H1 (cell line): ENCODE measurements around the gene IMPDH1. TPM values are rescaled to one million over a fixed set of nuclear protein-coding genes. Genes with fewer than 3 reads are reported as not detected.
A peak's percentile ranks its signal among the peaks of the same experiment; 100 is the strongest.

ENCODE experiments used
- CREB1 ChIP-seq: IDR thresholded peaks from 2 replicates; pipeline ENCODE4 v1.6.1; 2012; ENCODE audit warnings: inconsistent platforms
- CTCF ChIP-seq, 3 experiments: IDR thresholded peaks; 1 replicate in 2 of 3; 2 replicates in 1 of 3; pipeline versions ENCODE4 v1.5.1 to v1.6.1; 2011; ENCODE audit warnings: low read length in 3 of 3, mild to moderate bottlenecking in 3 of 3, inconsistent platforms in 2 of 3, low read depth in 1 of 3, moderate library complexity in 1 of 3; ENCODE audit not compliant: insufficient read depth in 1 of 3; ENCODE audit errors: control extremely low read depth in 1 of 3
- GTF2F1 ChIP-seq: IDR thresholded peaks from 2 replicates; pipeline ENCODE4 v1.6.1; 2012; ENCODE audit warnings: low read depth, low read length, improper control_type of control experiment, borderline replicate concordance
- POLR2AphosphoS5 ChIP-seq: IDR thresholded peaks from 2 replicates; pipeline ENCODE4 v1.6.1; 2011; ENCODE audit warnings: low read depth, low read length
- RFX5 ChIP-seq: IDR thresholded peaks from 2 replicates; pipeline ENCODE4 v1.6.1; 2011; ENCODE audit warnings: low read depth, low read length, improper control_type of control experiment, borderline replicate concordance
- SP1 ChIP-seq: IDR thresholded peaks from 2 replicates; pipeline ENCODE4 v1.6.1; 2011; ENCODE audit warnings: low read depth, low read length
- TAF1 ChIP-seq: IDR thresholded peaks from 2 replicates; pipeline ENCODE4 v1.6.1; 2011; ENCODE audit warnings: mild to moderate bottlenecking, low read depth, low read length
- TCF12 ChIP-seq: IDR thresholded peaks from 2 replicates; pipeline ENCODE4 v1.6.1; 2011; ENCODE audit warnings: low read depth, mild to moderate bottlenecking, low read length
- YY1 ChIP-seq: IDR thresholded peaks from 2 replicates; pipeline ENCODE4 v1.6.1; 2011; ENCODE audit warnings: low read depth, mild to moderate bottlenecking, low read length
- polyA plus RNA-seq, 7 experiments: library from polyadenylated mRNA; depleted of rRNA in 3 of 7; stranded (reverse) in 5 of 7; unstranded in 2 of 7; fragments of >200 nt in 5 of 7; fragments of 200-250 nt in 2 of 7; gene quantifications; 1 replicate in 5 of 7; 2 replicates in 1 of 7; 4 replicates in 1 of 7; pipeline versions ENCODE4 v1.2.1 to v1.2.3, GENCODE V29; 2011 to 2013; ENCODE audit warnings: missing spikeins in 2 of 7, mixed read lengths in 2 of 7
- total RNA-seq: library from RNA; stranded (reverse); fragmentation: NEBNext Ultra II Directional; extraction: Animal tissue kit (Norgen Biotek cat#: 25700); gene quantifications from 2 replicates; pipeline ENCODE4 v1.2.1, GENCODE V29; 2021
- TF ChIP-seq, protein P1 (sequence below): IDR thresholded peaks from 2 replicates; pipeline ENCODE4 v1.6.1; 2012; ENCODE audit warnings: inconsistent platforms

IMPDH1 gene
- total and polyA plus RNA-seq, 2 of the 8 experiments (the other 6 are each of a cell fraction or from before 2014, with no cell fraction given): 45.8 TPM

GRCh38 chr7:128352153-128352537, 57.6 kb downstream of the IMPDH1 start (continued):
- TF ChIP-seq SP1 (no peak), YY1 (0 out of 2 replicates have a peak, but pooled peaks have one; percentile 32), CREB1 (peak; percentile 62; the same call in 1 of the 2 replicates), CTCF (IDR thresholded peaks at IDR 0.05; ENCODE audit: control extremely low read depth in 1 of 3, insufficient read depth in 1 of 3, low read depth in 1 of 3, low read length in 3 of 3) (peak; percentile 88 to 97 (median 90)), GTF2F1 (peak; percentile 83; the same call in 1 of the 2 replicates), POLR2AphosphoS5 (no peak), TCF12 (peak; percentile 86; the same call in 1 of the 2 replicates), TAF1 (no peak), RFX5 (no peak)
- TF ChIP-seq, protein P1, sequence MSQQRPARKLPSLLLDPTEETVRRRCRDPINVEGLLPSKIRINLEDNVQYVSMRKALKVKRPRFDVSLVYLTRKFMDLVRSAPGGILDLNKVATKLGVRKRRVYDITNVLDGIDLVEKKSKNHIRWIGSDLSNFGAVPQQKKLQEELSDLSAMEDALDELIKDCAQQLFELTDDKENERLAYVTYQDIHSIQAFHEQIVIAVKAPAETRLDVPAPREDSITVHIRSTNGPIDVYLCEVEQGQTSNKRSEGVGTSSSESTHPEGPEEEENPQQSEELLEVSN: peak; percentile 100
- TF ChIP-seq, all 59 proteins: peak for 12
